H9 (cell line): ENCODE data around the gene POLE2. TPM values are rescaled to one million over a fixed set of nuclear protein-coding genes. Genes with fewer than 3 reads are reported as not detected.
A peak's percentile ranks its signal among the peaks of the same experiment; 100 is the strongest.

Source experiments
- DNase-seq: peaks from one replicate; pipeline ENCODE4 v3.0.0-alpha.2; 2017
- H2AFZ ChIP-seq: one replicate; pipeline ENCODE4 v1.6.1; 2013; ENCODE audit warnings: mild to moderate bottlenecking, low read length, control low read depth, moderate library complexity
- H2AK5ac ChIP-seq: 2 replicates; pipeline ENCODE4 v1.6.1; 2013; ENCODE audit warnings: low read length, control low read depth, mixed read lengths; ENCODE audit not compliant: insufficient read length
- H2BK120ac ChIP-seq: one replicate; pipeline ENCODE4 v1.6.1; 2013; ENCODE audit warnings: low read depth, mild to moderate bottlenecking, low read length, control low read depth, inconsistent platforms; ENCODE audit not compliant: poor library complexity, severe bottlenecking
- H2BK12ac ChIP-seq: 2 replicates; pipeline ENCODE4 v1.6.1; 2013; ENCODE audit warnings: low read length, control low read depth, mixed read lengths, low read depth; ENCODE audit not compliant: insufficient read length
- H2BK15ac ChIP-seq: 2 replicates; pipeline ENCODE4 v1.6.1; 2013; ENCODE audit warnings: low read depth, low read length, control low read depth
- H2BK20ac ChIP-seq: one replicate; pipeline ENCODE4 v1.6.1; 2013; ENCODE audit warnings: low read depth, mild to moderate bottlenecking, low read length, control low read depth, inconsistent platforms; ENCODE audit not compliant: poor library complexity, severe bottlenecking
- H2BK5ac ChIP-seq: 2 replicates; pipeline ENCODE4 v1.6.1; 2013; ENCODE audit warnings: low read length, control low read depth, mixed read lengths; ENCODE audit not compliant: insufficient read length
- H3K14ac ChIP-seq: 2 replicates; pipeline ENCODE4 v1.6.1; 2013; ENCODE audit warnings: low read length, control low read depth; ENCODE audit not compliant: insufficient read depth
- H3K18ac ChIP-seq: 2 replicates; pipeline ENCODE4 v1.6.1; 2013; ENCODE audit warnings: low read depth, mild to moderate bottlenecking, mixed read lengths, low read length, control low read depth; ENCODE audit not compliant: insufficient read length
- H3K23ac ChIP-seq: 2 replicates; pipeline ENCODE4 v1.6.1; 2013; ENCODE audit warnings: low read length, control low read depth, mixed read lengths, low read depth; ENCODE audit not compliant: insufficient read length
- H3K23me2 ChIP-seq: 2 replicates; pipeline ENCODE4 v1.6.1; 2013; ENCODE audit warnings: low read depth, mild to moderate bottlenecking, mixed read lengths, low read length, control low read depth; ENCODE audit not compliant: insufficient read length, poor library complexity, severe bottlenecking
- H3K27ac ChIP-seq: 2 replicates; pipeline ENCODE4 v1.5.1; 2013; ENCODE audit warnings: low read length, control low read depth, mixed read lengths, low read depth; ENCODE audit not compliant: insufficient read length
- H3K27me3 ChIP-seq: 2 replicates; pipeline ENCODE4 v1.6.1; 2013; ENCODE audit warnings: low read length, control low read depth, inconsistent platforms; ENCODE audit not compliant: insufficient read depth
- H3K4ac ChIP-seq: 2 replicates; pipeline ENCODE4 v1.6.1; 2013; ENCODE audit warnings: low read depth, mild to moderate bottlenecking, control low read depth, inconsistent platforms, low read length, moderate library complexity
- H3K4me1 ChIP-seq: 2 replicates; pipeline ENCODE4 v1.6.1; 2013; ENCODE audit warnings: low read length, control low read depth, inconsistent platforms; ENCODE audit not compliant: insufficient read depth
- H3K4me2 ChIP-seq: 2 replicates; pipeline ENCODE4 v1.6.1; 2013; ENCODE audit warnings: low read length, control low read depth, mixed read lengths; ENCODE audit not compliant: insufficient read length, insufficient read depth
- H3K56ac ChIP-seq: 2 replicates; pipeline ENCODE4 v1.6.1; 2013; ENCODE audit warnings: low read depth, mild to moderate bottlenecking, mixed read lengths, low read length, control low read depth; ENCODE audit not compliant: insufficient read length
- H3K79me1 ChIP-seq: 2 replicates; pipeline ENCODE4 v1.6.1; 2013; ENCODE audit warnings: low read depth, mild to moderate bottlenecking, moderate library complexity, low read length, control low read depth, inconsistent platforms; ENCODE audit not compliant: insufficient read depth, poor library complexity, severe bottlenecking
- H3K79me2 ChIP-seq: 2 replicates; pipeline ENCODE4 v1.6.1; 2013; ENCODE audit warnings: low read length, control low read depth, inconsistent platforms; ENCODE audit not compliant: insufficient read depth
- H3K9ac ChIP-seq: 2 replicates; pipeline ENCODE4 v1.6.1; 2013; ENCODE audit warnings: low read length, control low read depth, mixed read lengths; ENCODE audit not compliant: insufficient read length; ENCODE audit errors: extremely low read depth
- H3K9me3 ChIP-seq: one replicate; pipeline ENCODE4 v1.6.1; 2013; ENCODE audit warnings: low read depth, low read length, inconsistent platforms; ENCODE audit not compliant: control insufficient read depth
- H3T11ph ChIP-seq: one replicate; pipeline ENCODE4 v1.6.1; 2013; ENCODE audit warnings: mild to moderate bottlenecking, low read length, control low read depth, inconsistent platforms
- H4K20me1 ChIP-seq: one replicate; pipeline ENCODE4 v1.6.1; 2013; ENCODE audit not compliant: control insufficient read depth, insufficient read length, insufficient read depth
- H4K5ac ChIP-seq: 2 replicates; pipeline ENCODE4 v1.6.1; 2013; ENCODE audit warnings: low read depth, mild to moderate bottlenecking, mixed read lengths, low read length, control low read depth; ENCODE audit not compliant: insufficient read length
- H4K8ac ChIP-seq: replicated peaks from 2 replicates; pipeline ENCODE4 v1.6.1; 2013; ENCODE audit warnings: low read length, control low read depth, mixed read lengths, low read depth; ENCODE audit not compliant: insufficient read length
- H4K91ac ChIP-seq: 2 replicates; pipeline ENCODE4 v1.6.1; 2013; ENCODE audit warnings: low read depth, mild to moderate bottlenecking, moderate library complexity, mixed read lengths, low read length, control low read depth; ENCODE audit not compliant: insufficient read length
- H3K27ac Mint-ChIP-seq, 3 experiments: 2 replicates in 2 of 3; 3 replicates in 1 of 3; pipeline ENCODE4 v1.8.0; 2020 to 2021; ENCODE audit warnings: mixed read lengths in 3 of 3, mild to moderate bottlenecking in 1 of 3, moderate library complexity in 1 of 3
- H3K27me3 Mint-ChIP-seq: 2 replicates; pipeline ENCODE4 v1.8.0; 2021; ENCODE audit warnings: low read depth, mild to moderate bottlenecking, moderate library complexity, mixed read lengths
- H3K36me3 Mint-ChIP-seq, 3 experiments: 2 replicates in 2 of 3; 3 replicates in 1 of 3; pipeline ENCODE4 v1.8.0; 2020 to 2021; ENCODE audit warnings: low read depth in 3 of 3, mixed read lengths in 3 of 3; ENCODE audit not compliant: insufficient read depth in 1 of 3
- H3K4me1 Mint-ChIP-seq, 2 experiments: 2 replicates each; pipeline ENCODE4 v1.8.0; 2020; ENCODE audit warnings: mixed read lengths in 2 of 2
- H3K4me3 Mint-ChIP-seq, 2 experiments: 2 replicates in 1 of 2; 3 replicates in 1 of 2; pipeline ENCODE4 v1.8.0; 2020 to 2021; ENCODE audit warnings: mild to moderate bottlenecking in 2 of 2, mixed read lengths in 2 of 2, moderate library complexity in 1 of 2
- H3K9me3 Mint-ChIP-seq, 2 experiments: 2 replicates in 1 of 2; 3 replicates in 1 of 2; pipeline ENCODE4 v1.8.0; 2020; ENCODE audit warnings: mild to moderate bottlenecking in 2 of 2, mixed read lengths in 2 of 2, moderate library complexity in 1 of 2
- WGBS: extraction: QIAGEN DNeasy Blood & Tissue Kit; methylation state at CpG from one replicate; pipeline ENCODE4 v1.1.7; 2013; ENCODE audit warnings: missing lambda C conversion rate, low lambda C conversion rate, mixed read lengths; ENCODE audit not compliant: insufficient read length; ENCODE audit errors: extremely low coverage; 5-methylcytosine and 5-hydroxymethylcytosine counted together
- total RNA-seq: library from RNA; stranded (reverse); gene quantifications from 2 replicates; pipeline ENCODE4 v1.2.1, GENCODE V29; 2021
- TF ChIP-seq, protein P1 (sequence below): fragments of 200-600 bp; sonication (generic); conservative IDR thresholded peaks from 3 replicates; pipeline ENCODE4 v1.8.0; 2021; ENCODE audit warnings: antibody characterized with exemption, mild to moderate bottlenecking

POLE2 gene
- total RNA-seq, 1 experiment from 2014 or later: 25.7 TPM

DNA sequence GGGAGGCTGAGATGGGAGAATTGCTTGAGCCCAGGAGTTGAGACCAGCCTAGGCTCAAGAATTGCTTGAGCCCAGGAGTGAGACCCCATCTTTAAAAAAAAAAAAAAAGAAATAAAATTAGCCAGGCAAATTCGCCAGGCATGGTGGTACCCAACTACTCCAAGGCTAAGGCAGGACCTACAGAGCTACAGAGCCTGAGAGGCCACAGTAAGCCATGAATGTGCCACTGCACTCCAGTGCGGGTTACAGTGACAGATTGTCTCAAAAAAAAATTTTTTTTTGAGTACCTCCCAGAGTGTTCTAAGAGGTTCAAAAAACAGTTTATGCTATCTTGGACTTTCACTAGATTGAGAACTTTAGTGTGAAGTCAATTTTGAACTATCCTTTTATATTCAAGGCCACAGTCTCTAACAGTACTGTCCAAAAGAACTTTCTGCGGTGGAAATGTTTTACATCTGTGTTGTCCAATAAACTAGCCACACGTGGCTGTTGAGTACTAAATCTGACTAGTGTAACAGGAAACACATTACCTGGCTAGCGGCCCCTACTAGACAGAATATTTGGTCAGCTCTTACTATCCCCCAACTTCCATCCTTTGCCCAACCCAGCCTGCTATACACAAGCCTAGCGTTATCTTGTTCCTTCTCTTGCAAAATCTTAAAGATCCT is 70.0 kb downstream of the POLE2 start:
- H3K23me2 ChIP-seq: peaks cover 12% of the 10 kb centered on the region
- no peak overlapping the region for H3K27ac ChIP-seq
- H3K56ac ChIP-seq: no peak overlapping the region
- no peaks in the 10 kb centered on the region for H4K20me1 ChIP-seq
- peak overlapping the region in 2 of 3 experiments; percentile 25 to 46; a peak in 3 of 7 replicates for H3K27ac Mint-ChIP-seq
- H4K5ac ChIP-seq: no peak overlapping the region
- H2BK12ac ChIP-seq: no peak overlapping the region
- H3K9me3 ChIP-seq: no peaks in the 10 kb centered on the region
- H2BK15ac ChIP-seq: no peak overlapping the region
- no peak for DNase-seq
- no peak overlapping the region for H2BK20ac ChIP-seq
- peak overlapping the region in 1 of 2 experiments; percentile 43; a peak in 3 of 5 replicates for H3K4me3 Mint-ChIP-seq
- H4K8ac ChIP-seq: no peak overlapping the region
- H3K79me1 ChIP-seq: no peaks in the 10 kb centered on the region
- no peak overlapping the region for H3K4me2 ChIP-seq
- no peak overlapping the region for H4K91ac ChIP-seq
- no peaks in the 10 kb centered on the region for H3K27me3 ChIP-seq
- H3K27me3 Mint-ChIP-seq: no peaks in the 10 kb centered on the region
- peaks cover 12% of the 10 kb centered on the region; the same call in 1 of the 2 replicates for H3K79me2 ChIP-seq
- no CpG with 5 or more reads among the region's 6 CpGs for WGBS
- H3K4ac ChIP-seq: no peak overlapping the region
- H3K4me1 ChIP-seq: peaks cover 4% of the 10 kb centered on the region; the same call in 1 of the 2 replicates
- H3K23ac ChIP-seq: no peak overlapping the region
- no peak overlapping the region for H3K18ac ChIP-seq
- H3T11ph ChIP-seq: no peak overlapping the region
- no peak overlapping the region for H3K9ac ChIP-seq
- no peak overlapping the region for H3K14ac ChIP-seq
- no peak overlapping the region for H2AK5ac ChIP-seq
- no peaks in the 10 kb centered on the region; a peak in 1 of 5 replicates for H3K9me3 Mint-ChIP-seq
- H2BK120ac ChIP-seq: no peak overlapping the region
- H3K4me1 Mint-ChIP-seq: peaks cover 20 to 21% of the 10 kb centered on the region in 2 experiments
- H2BK5ac ChIP-seq: no peak overlapping the region
- peaks cover 10 to 45% (median 28%) of the 10 kb centered on the region in 3 experiments for H3K36me3 Mint-ChIP-seq
- TF ChIP-seq, protein P1, sequence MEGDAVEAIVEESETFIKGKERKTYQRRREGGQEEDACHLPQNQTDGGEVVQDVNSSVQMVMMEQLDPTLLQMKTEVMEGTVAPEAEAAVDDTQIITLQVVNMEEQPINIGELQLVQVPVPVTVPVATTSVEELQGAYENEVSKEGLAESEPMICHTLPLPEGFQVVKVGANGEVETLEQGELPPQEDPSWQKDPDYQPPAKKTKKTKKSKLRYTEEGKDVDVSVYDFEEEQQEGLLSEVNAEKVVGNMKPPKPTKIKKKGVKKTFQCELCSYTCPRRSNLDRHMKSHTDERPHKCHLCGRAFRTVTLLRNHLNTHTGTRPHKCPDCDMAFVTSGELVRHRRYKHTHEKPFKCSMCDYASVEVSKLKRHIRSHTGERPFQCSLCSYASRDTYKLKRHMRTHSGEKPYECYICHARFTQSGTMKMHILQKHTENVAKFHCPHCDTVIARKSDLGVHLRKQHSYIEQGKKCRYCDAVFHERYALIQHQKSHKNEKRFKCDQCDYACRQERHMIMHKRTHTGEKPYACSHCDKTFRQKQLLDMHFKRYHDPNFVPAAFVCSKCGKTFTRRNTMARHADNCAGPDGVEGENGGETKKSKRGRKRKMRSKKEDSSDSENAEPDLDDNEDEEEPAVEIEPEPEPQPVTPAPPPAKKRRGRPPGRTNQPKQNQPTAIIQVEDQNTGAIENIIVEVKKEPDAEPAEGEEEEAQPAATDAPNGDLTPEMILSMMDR: no peak
- no peak overlapping the region for H2AFZ ChIP-seq
